Panc1 (cell line): ENCODE data around the gene DAG1. TPM values are rescaled to one million over a fixed set of nuclear protein-coding genes. Genes with fewer than 3 reads are reported as not detected.

Experiments
- ATAC-seq: fragments of 200-7000 bp; cut with Tn5 transposase; 2 replicates; pipeline ENCODE4 v1.9.1; 2020; ENCODE audit warnings: mild to moderate bottlenecking, moderate library complexity
- BruUV-seq: library from RNA; stranded (reverse); fragments of 400-500 nt; replicated peaks from 2 replicates; lab custom pipeline; 2021; lab: Mats Ljungman, UMichigan
- CTCF ChIA-PET: fragments of 300-600 bp; sonication (Branson Sonifier 250); formaldehyde crosslinking; loops from one replicate; lab custom pipeline; 2022; ENCODE audit warnings: antibody characterized with exemption; lab: Charles Lee
- POLR2A ChIA-PET: fragments of 300-600 bp; sonication (Branson Sonifier 250); formaldehyde crosslinking; loops from one replicate; lab custom pipeline; 2022; ENCODE audit warnings: antibody characterized with exemption; lab: Charles Lee
- DNase-seq: peaks from one replicate; pipeline ENCODE4 v3.0.0-alpha.2; 2010; ENCODE audit warnings: low read depth, low spot score
- H3K27ac ChIP-seq: 2 replicates; pipeline ENCODE4 v1.5.1; 2011; ENCODE audit warnings: mild to moderate bottlenecking, low read length, inconsistent platforms
- H3K27me3 ChIP-seq: fragments of 200-500 bp; sonication (Bioruptor generic); 2 replicates; pipeline ENCODE4 v1.6.0; 2014; ENCODE audit warnings: low read length, inconsistent platforms; ENCODE audit not compliant: control insufficient read depth, insufficient read depth
- H3K36me3 ChIP-seq: fragments of 200-500 bp; sonication (Bioruptor generic); 2 replicates; pipeline ENCODE4 v1.5.1; 2014; ENCODE audit warnings: inconsistent platforms, mild to moderate bottlenecking, low read length, moderate library complexity; ENCODE audit not compliant: control insufficient read depth, insufficient read depth
- H3K4me1 ChIP-seq: 2 replicates; pipeline ENCODE4 v1.5.1; 2011; ENCODE audit warnings: inconsistent platforms, mild to moderate bottlenecking, low read length, moderate library complexity; ENCODE audit not compliant: control insufficient read depth, insufficient read depth
- H3K4me3 ChIP-seq, 2 experiments: 2 replicates each; pipeline ENCODE4 v1.5.1; 2011 to 2012; ENCODE audit warnings: low read depth in 2 of 2, low read length in 2 of 2, mild to moderate bottlenecking in 2 of 2, inconsistent platforms in 1 of 2, moderate library complexity in 1 of 2
- H3K9me3 ChIP-seq: fragments of 200-500 bp; sonication (Bioruptor generic); 2 replicates; pipeline ENCODE4 v1.5.1; 2014; ENCODE audit warnings: low read depth, mild to moderate bottlenecking, inconsistent platforms, low read length, moderate library complexity; ENCODE audit not compliant: control insufficient read depth, insufficient read depth
- CTCF ChIP-seq: fragments of 450-650 bp; IDR thresholded peaks from 2 replicates; pipeline ENCODE4 v1.5.1; 2017; ENCODE audit warnings: mild to moderate bottlenecking
- POLR2AphosphoS5 ChIP-seq: IDR thresholded peaks from 2 replicates; pipeline ENCODE4 v1.6.1; 2012; ENCODE audit warnings: mild to moderate bottlenecking, low read depth, low read length, moderate library complexity
- REST ChIP-seq, 2 experiments: IDR thresholded peaks; 2 replicates each; pipeline ENCODE4 v1.6.1; 2011 to 2012; ENCODE audit warnings: low read depth in 2 of 2, control low read depth in 1 of 2, low read length in 1 of 2, mild to moderate bottlenecking in 1 of 2, moderate library complexity in 1 of 2; ENCODE audit not compliant: insufficient read depth in 1 of 2
- SIN3A ChIP-seq: IDR thresholded peaks from 2 replicates; pipeline ENCODE4 v1.6.1; 2012; ENCODE audit warnings: low read depth, mild to moderate bottlenecking, low read length, moderate library complexity, borderline replicate concordance; ENCODE audit not compliant: insufficient read depth
- TCF7L2 ChIP-seq: IDR thresholded peaks from 2 replicates; pipeline ENCODE4 v1.6.1; 2011; ENCODE audit warnings: mild to moderate bottlenecking, low read depth, low read length, inconsistent platforms
- in situ Hi-C: cut with HindIII; loops from 2 replicates; pipeline ENCODE4 v1.10.0; 2016; ENCODE audit warnings: low sequenced_read_pairs, low pct_unique_long_range_greater_than_20kb
- intact Hi-C: fragments of 100-400 bp; cut with micrococcal nuclease; formaldehyde crosslinking; loops from one replicate; pipeline ENCODE4 v1.10.0; 2022; ENCODE audit not compliant: unreplicated experiment
- total RNA-seq: library from RNA; stranded (reverse); gene quantifications from one replicate; pipeline ENCODE4 v1.2.1, GENCODE V29; 2021; ENCODE audit not compliant: unreplicated experiment

The DAG1 gene
- total RNA-seq, 1 experiment from 2014 or later: 160 TPM

GRCh38 chr3:49434731-49435130 is 35.3 kb upstream of the DAG1 start:
- Histone ChIP-seq H3K4me1 (no peaks in the 10 kb centered on the region; the same call in 1 of the 2 replicates), H3K27me3 (no peaks in the 10 kb centered on the region), H3K27ac (no peak overlapping the region), H3K36me3 (no peaks in the 10 kb centered on the region), H3K9me3 (no peaks in the 10 kb centered on the region), H3K4me3 (no peak overlapping the region)
- ChIA-PET CTCF (no interaction called here), POLR2A (no interaction called here)
- TF ChIP-seq CTCF: no peak
- TF ChIP-seq REST (IDR thresholded peaks at IDR 0.05; ENCODE audit: insufficient read depth in 1 of 2, low read depth in 2 of 2, low read length in 1 of 2): no peak
- TF ChIP-seq SIN3A: no peak
- no peak for TF ChIP-seq POLR2AphosphoS5
- no peak for TF ChIP-seq TCF7L2
- ATAC-seq: no peak
- no TSS peak for BruUV-seq
- intact Hi-C loops: no loop called here
- no peak for DNase-seq
- in situ Hi-C loops: no loop called here

- H3K4me1 ChIP-seq: peaks cover 5% of the 10 kb centered on the region; the same call in 1 of the 2 replicates
- H3K36me3 ChIP-seq: no peaks in the 10 kb centered on the region
- no peak for TF ChIP-seq TCF7L2
- no peak for TF ChIP-seq POLR2AphosphoS5
- TF ChIP-seq CTCF: no peak
- no peak for TF ChIP-seq SIN3A
- TF ChIP-seq REST (IDR thresholded peaks at IDR 0.05; ENCODE audit: insufficient read depth in 1 of 2, low read depth in 2 of 2, low read length in 1 of 2): no peak
- ChIA-PET POLR2A (no interaction called here), CTCF (interaction anchor here (0.6 kb wide), 1 partner anchor 100 kb away, joined by 5 read pairs; no protein-coding TSS in a partner anchor)
- no peaks in the 10 kb centered on the region for H3K9me3 ChIP-seq
- no TSS peak for BruUV-seq
- ATAC-seq (no peak), DNase-seq (no peak)
- no peak overlapping the region for H3K4me3 ChIP-seq
- no peaks in the 10 kb centered on the region for H3K27me3 ChIP-seq
- in situ Hi-C loops (no loop called here), intact Hi-C loops (loop anchor here (5.0 kb wide), 1 partner anchor 118 kb away; no protein-coding TSS in a partner anchor)
- H3K27ac ChIP-seq: no peak overlapping the region
Observed at GRCh38 chr3:49445391-49445790, 24.7 kb upstream of the DAG1 start.
